ENCODE data around the gene C1orf226.

The C1orf226 gene

DNA sequence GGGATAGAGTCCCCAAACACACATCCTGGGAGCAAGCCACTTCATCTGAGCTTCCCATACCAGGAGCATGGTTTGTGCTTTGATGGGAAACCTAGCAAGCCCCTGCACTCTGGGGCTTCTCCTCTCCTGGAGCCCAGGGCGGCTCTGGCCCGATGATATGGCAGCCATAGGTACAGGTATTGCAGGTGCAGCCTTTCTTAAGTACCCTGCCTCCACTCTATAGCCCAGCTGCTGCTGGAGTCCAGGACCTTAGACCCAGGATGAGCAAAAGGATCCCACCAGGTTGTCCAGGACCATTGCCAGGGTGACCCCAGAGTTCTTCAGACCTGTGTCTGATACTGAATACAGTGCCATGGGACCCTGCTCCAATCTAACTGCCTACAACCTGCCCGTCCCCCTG is 4.2 kb downstream of the C1orf226 start:
- DNase-seq = no peak

DNA sequence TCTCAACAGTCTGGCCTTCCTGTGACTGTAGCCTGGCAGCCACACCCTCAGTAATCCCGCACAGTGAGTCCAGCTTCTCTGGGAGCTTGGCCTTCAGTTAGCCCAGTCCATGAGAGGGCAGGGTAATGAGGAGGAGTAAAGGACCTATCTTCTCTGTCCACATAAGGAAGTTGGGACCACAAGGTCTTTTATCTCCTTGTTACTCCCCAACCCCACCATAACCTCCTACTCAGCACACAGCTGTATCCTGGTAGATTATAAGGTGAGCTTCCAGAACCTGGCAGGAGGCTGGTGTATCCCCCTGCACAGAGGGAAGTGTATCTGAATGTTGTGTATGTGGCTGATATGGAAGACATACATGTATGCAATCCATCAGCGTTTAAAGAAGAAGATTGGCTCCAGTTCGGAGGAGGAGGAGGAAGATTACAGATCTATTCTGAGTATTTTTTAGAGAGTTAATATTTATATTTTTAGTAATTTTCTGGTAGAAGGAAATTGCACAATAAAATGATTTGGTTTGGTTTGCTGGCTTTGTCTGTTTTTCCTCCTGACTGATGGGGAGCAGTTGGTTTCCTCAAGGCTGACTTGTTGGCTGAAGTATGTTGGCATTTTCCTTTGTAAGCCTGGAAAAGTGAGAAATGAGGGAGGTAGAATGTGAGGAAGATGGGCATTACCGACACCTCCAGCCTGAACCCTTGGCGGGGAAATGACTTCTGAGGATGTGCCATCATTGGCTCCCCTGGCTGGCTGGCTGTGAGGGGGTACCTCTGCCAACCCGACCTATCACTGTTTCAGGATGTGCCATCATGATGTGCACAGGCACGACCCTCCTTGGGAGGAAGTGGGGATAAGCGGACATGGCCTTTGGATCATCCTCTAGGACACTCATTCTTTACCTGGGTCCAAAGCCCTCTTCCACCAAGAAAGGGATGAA is 5.0 kb downstream of the C1orf226 start:
- no peak for DNase-seq

DNA sequence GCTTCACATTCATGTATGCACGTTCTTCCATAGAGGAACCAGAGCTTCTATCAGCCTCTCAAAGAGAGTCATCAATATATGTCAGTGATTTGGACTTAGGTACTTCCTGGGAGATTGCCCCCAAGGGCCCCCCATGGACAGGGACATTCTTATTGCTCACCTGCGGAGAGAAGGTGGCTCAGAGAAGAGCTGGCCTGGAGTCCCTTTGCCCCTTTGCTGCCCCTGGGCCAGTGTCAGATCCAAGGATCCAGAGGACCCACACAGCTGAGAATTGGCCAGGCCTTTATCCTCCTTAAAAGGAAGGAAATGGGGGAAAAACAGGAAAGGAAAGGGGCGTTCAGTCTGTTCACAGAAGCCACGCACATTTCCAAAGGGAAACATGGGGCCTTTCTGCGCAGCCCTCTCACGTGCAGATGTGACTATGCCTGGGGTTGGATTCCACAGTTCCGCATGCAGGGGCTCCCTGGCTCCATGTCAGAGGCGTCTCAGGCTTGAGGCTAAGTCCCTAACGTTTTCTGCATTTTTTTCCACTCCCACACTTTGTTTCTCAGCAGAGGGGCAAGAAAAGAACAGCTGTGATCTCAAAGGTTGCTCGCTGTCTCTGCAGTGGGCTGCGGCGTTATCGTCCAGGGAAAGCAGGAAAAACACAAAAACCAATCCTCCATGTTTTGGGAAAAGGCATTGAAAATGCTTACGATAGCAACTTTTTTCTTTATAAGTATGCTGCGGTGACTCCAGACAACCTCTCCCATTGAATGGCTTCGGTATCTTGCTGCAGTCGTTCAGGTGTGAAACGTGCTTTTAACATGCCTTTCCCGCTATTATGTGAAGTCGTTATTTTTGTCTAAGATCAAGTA is 5.9 kb downstream of the C1orf226 start:
- DNase-seq = no peak

DNA sequence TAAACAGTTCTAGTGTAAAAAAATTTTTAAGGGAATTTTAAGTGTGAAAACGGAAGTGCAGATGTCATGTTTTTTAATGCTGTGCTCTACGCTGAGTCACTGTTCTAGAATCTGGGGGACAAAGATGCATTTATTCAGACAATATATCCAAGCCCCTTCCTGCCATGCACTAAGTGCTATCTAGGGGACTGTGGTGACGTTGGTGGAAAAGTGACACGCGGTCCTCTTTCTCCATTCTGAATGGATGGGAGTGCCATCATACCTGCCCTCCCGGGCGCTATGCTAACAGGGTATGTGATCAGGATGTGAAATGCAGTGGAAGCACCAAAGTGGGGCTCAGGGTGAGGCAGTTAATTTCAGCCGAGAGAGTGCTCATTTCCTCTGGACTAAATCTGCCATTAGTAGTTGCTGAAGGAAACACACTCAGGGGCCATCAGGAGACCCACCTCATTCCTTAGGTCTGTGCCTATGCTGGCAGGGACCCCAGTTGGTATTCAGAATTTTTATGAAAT is 6.6 kb downstream of the C1orf226 start:
- no peak for DNase-seq

DNA sequence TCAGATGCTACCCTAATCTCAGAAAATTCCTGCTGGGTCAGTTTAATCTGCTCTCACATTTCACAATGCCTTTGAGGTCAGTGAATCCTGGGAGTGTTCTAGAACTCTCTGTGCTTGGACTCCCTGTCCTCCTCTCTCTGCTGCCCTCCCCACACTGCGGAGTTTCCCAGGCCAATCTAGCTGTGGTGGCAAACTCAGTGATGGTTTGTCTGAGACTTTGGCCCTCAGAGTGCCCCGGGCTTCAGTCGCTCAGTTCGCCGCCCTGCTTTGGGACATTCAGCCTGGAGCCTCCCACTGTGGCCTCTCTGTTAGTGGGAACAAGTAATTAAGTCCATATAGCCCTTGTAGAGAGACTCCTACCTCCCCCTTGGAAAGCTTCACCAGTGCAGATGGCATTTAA is 7.1 kb downstream of the C1orf226 start:
- DNase-seq = no peak

DNA sequence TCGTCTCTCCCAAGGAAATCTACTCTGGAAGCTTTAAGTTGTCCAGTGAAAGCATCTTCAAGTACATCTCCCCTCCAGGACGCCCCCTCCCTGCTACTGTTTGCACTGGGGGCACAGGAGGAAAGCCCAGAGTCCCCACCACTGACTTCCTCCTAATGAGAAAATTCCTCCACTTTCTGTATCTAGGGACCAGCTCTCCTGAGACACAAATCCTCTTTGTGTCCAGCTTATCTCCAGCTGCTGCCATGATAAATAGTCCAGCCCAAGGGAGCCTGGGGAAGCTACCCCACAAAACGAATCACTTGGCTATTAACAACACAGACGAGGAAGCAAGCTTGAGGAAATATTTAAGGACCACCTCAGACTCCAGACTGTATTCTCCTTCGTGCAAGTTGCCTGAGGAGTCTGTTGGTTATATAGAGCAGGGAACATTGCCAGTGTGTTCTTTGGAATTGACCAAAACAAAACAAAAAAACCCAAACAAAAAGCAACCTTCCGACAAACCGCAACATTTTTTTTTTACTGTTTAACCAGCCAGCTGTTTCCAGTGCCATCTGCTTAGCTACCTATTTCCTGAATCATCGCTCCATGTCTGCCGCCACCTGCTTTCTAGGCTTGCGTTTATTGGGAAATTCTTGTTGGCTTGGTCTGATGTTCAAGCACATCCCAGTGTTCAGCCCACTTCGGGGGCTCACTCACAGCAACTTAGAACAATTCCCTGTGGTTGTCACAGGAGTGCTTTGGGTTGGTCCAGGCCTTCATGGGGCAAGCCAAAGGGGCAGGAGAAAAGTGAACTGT is 7.7 kb downstream of the C1orf226 start:
- no peak for DNase-seq

DNA sequence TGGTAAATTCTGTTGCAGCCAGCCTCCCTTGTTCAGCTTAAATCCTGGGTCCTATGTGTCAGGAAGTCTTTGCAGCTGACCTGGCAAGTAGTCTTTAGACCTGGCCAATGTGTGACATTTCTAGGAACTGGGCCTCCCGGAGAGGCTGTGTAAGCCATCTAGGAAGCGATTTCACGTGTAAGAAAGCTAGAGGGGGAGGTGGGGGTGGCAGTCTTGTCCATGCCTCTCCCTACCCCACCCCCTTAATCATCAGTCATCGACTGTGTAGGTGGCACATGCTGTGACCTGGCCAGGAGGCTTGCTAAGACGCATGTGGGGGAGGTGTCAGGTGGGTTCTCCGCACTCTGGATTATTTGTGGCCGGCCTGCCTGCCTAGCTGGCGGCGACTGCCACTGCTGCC is 8.4 kb downstream of the C1orf226 start:
- DNase-seq = no peak

DNA sequence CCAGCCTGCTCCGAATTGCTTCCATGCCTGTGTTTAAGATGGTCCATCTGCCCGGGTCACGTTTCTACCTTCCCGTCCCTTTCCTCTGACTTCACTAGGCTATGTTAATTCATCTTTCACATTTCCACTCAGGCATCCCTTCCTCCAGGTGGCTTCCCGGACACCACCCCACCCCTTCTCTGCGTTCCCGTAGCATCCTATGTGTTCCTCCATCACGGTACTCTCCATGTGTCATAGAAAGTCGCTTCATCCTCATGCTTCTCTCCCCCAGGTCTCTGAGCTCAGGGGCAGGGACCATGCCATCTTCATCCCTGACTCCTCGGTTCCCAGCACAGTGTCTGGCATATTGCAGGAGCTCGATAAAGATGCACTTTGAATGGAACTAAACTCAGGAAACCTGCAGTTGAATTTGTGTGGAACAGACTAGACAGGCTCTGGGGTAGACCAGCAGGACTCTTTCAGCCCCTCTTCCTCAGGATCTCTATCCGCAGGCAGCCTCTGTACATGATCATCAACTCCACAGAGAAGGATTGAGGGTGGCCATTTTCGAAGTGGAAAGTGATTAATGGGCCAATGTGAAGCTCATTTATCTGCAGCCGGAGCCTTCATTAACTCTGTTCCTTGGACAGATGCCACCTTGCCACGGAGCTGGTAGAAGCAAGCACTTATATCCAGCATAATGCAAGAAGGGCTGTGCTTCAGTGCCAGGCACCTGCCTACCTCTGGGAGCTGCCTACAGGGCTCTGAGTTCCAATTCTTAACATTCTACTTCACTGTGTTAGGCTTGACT is 9.1 kb downstream of the C1orf226 start:
- DNase-seq = no peak

DNA sequence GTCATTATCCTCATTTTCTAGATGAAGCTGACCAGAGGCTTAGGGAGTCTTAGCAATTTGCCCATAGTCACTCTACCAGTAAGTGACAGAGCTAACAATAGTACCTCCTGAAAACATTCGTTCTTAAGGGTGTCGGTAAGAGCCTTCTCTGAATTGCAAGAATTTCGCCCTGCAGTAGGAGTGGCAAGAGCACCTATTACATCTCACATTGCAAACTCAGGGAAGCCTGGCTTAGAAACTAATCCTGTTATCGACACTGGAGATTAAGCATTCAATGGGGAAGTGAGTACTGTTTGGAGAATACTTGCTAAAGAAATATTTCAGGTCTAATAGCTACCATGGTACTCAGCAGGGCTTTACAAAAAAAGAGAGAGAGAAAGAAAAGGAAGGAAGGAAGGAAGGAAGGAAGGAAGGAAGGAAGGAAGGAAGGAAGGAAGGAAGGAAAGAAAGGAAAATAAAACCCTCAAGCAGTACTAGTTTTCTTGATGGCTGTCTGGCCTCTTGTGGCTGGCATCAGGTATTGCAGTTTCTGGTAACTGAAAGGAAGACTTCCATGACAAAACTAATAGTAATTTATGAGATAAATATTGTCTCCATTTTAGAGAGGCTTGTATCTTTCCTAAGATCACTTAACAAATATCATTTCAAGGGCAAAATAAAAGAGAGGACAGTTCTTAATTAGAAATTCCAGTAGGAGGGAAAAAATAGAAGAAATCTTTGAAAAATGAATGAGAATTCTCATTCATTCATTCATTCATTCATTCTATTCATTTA is 10.4 kb downstream of the C1orf226 start:
- DNase-seq = peak; percentile 50 to 62 (median 58)

DNA sequence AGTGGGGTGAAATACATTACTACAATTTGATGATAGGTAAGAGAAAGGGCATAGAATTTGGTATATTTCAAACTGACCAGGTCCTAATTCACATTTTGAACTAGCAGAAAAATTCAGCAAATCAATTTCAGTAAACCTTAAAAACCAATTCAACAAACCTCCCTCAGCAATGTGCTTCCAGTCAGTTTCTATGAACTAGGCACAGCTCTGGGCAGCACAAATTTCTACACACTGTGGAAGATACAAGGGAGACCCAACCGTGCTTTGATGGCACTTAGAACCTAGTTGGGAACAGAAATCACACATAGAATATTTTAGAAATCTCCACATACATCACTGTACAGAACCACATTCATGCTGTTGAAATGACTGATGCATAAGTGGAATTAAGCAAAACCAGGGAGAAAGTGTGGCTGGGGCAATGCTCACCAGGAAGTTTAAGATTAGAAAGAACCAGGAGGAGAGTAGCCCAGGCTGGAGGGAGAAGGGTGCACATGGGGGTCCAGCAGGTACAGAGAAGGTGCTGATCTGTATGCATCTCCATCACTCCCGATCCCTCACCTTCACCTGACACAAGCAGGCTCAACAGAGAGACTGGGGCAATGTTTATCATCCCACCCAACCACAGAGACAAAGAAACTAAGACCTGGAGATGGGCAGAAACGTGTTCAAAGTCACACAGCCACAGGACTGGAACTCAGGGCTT is 14.8 kb downstream of the C1orf226 start:
- no peak for DNase-seq

DNA sequence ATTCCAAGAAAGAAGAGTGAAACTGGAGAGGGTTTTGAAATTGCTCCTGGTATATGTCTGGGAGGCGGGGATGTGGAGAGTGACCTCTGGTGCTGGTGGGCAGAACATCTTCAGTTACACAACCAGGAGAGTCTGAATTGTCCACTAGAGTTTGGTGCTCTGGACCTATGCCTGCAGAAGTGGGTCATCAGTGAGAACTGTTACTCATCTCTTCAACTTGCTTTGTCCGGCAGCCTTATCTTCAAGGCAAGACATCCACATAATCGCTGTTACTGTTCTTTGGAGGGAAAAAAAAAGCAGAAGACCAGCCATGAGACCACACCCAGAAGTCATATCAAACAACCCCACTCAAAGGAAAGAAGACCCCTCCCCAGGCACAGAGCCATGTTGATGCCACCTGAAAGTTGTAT is 15.5 kb downstream of the C1orf226 start:
- DNase-seq = no peak

DNA sequence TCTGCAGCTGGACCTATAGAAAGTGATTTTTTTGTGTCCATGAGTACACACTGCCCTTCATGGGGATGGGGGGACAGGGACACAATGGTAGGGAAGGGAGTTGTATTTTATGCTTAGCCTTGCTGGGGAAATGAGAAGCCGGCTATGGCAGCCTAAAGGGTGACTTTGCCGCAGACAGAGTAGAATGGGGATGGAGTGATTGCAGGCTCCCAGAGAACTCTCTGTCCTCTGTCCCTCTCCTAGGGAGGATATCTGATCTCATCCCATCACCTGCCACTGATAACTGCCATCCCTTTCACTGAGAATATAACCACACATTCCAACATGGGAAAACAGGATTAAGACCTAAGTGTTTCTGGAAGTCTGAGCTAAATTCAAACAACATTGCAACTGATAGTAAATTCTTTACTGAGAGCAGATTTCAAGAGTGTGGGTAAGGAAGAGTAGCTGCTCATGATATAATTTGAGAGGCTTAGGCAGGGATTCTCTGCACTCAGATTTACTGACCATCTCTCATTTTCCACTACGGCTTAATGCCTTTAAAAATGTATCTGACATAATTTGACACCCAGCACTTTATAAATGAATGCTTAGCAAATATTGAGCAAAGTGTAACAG is 16.5 kb downstream of the C1orf226 start:
- no peak for DNase-seq

DNA sequence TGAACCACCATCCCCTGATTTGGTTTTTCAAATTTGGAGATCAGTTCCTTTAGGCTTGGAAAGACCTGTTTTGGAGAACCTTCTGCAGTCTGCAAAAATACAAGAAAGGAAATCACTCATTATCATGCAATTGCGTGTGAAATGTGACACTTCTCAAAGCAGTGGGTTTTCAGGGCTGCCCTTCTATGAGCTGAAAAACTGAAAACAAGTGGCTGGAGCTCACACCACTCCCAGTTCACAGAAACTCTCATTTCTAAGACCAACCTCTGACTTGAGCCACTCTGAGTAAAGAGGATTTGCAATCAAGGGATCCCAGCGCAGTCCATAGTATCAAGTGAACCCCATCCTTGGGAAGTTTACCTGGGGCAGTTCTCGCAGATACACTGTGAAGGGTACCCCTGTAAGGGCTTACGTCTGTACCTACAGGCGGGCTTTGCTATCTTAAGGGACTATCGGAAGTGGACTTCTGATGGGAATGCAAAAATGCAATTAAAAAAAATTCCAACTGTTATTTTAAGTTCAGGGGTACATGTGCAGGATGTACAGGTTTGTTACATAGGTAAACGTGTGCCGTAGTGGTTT is 17.6 kb downstream of the C1orf226 start:
- no peak for DNase-seq

DNA sequence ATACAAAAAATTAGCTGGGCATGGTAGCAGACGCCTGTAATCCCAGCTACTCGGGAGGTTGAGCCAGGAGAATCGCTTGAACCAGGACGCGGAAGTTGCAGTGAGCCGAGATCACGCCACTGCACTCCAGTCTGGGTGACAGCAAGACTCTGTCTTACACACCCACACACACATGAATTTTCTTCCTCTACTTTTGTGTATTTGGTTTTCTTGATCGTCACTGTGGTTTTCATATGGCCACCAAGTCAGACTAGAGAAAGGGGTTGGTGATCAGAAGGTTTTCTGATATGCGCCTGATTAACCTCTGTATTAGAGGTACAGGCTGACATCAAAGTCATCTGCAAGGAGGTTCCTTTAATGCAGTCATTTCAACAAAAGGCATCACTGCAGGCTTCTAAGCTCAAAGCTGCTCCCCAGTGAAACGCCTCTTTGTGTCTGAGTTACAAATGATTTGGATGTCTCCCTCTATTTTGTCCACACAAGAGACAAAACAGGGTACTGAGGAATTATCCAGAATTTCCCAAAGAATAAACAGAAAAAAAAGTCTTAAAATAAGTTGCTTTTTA is 19.3 kb downstream of the C1orf226 start:
- DNase-seq = no peak

DNA sequence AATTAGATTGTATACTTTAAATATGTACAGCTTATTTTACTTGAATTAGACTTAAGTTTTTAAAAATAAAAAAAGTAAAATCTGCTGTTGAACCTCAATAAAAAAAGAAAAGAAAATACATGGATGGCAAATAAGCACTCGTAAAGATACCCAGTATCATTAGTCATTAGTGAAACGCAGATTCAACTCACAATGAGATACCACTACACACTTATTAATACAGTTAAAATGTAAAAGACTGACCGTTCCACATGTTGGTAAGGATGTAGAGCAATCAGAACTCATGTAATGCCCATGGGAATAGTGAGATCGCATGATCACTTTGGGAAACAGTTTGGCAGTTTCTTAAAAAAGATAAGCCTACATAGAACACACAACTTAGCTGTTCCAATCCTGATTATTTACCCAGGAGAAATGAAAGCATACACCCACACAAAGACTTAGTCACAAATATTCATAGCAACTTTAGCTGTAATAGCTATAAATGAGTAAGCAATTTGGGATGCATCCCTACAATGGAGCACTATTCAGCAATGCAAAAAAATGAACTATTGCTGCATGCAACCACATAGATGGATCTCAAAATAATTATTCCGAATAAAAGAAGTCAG is 23.1 kb downstream of the C1orf226 start:
- DNase-seq = peak; percentile 36 to 67 (median 58)

DNA sequence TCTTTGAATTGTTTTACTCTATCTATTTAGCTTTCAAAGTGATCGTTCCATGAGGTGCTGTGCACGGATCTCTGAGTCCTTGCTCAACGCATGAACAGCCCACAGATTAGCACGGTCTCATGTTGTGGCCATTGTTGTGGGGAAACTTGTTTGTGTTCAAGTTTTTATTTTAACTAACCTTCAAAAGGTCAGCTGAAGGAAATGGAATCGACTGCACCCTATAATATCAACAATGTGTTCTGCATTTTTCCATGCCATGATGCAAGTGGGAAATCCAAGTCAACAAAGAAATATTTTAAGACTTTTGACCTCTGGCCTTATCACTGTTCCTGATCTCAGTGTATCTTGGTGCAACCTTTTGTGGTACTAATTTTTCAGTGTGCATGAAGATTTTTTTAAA is 24.3 kb downstream of the C1orf226 start:
- DNase-seq = no peak

DNA sequence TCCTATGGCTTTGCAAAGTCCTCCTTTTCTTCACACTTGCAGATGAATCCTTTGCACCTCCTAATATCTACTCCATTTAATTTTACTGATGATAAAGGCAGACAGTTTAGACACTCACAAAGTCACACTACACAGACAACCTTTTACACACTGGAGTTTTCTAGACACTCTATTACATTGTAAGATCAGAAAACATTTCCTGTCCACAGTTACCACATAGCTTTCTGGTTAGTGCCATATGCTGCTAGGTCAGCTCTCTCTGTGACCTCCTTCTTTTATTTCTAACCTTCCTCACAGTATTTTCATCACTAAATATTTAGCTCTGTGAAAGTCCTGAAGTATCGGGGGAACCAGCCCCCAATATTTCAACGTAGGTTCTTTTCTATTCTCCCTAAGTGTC is 25.3 kb downstream of the C1orf226 start:
- DNase-seq = no peak

DNA sequence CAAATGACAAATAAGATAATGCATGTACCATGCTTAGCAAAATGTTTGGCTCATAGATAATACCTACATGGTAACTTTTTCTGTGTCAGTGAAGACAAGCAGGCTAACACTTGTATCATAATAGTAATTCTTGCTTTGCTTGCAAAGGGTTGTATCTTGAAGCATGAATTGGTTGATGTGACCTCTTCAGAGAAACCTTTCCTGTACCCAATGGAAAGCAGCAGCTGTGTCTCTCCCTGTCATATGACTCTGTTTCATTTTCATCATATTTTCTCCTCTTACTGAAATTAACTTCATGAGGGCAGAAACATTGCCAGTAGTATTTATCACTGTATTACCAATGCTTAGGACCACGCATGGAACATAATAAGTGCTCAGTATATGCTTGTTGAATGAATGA is 26.0 kb downstream of the C1orf226 start:
- DNase-seq = no peak

DNA sequence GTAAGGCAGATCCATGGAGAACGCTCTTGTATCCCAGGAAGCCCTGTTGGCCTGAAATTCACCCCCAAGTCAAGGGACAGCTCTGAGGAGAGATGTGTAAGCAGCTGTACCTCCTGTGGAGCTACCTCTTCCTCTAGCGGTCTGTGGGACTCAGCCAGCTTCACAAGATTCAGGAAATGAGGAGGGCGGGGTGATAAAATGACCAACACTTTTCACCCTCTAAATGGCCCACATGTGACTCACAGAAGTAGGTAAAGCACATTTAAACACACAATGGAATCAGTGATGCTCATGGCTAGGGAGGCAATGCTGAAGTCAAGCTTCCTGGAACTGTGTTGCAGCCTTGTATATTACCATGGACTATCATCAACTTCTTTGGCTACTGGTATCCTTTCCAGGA is 30.5 kb downstream of the C1orf226 start, which contains the start of gene SH2D1B:
Gene SH2D1B (minus strand): TSS at position 135 of the 400 bp plus-strand sequence. CDS start 120 bp downstream, at position 15.
- DNase-seq = no peak

Measured in suppressor macrophage treated with lipopolysaccharide for 1 hour (primary cell).